HG03060 (cell line): ENCODE results near the gene WNT3A.

Source experiments
- ATAC-seq: cut with Tn5 transposase; IDR thresholded peaks from one replicate; pipeline ENCODE4 v1.9.1; 2021; ENCODE audit warnings: low read depth, moderate number of reproducible peaks; ENCODE audit not compliant: unreplicated experiment

WNT3A gene

GRCh38 chr1:228081578-228082213 lies 74.9 kb downstream of the WNT3A start:
- peak; percentile 5 for ATAC-seq

GRCh38 chr1:228082214-228082917 lies 75.6 kb downstream of the WNT3A start, which contains the start of gene ARF1:
ARF1 (plus strand) TSS chr1:228082708; CDS start chr1:228097115, 14,407 bp downstream.
- peak; percentile 44 for ATAC-seq

GRCh38 chr1:228082918-228083870 lies 76.4 kb downstream of the WNT3A start:
- no peak for ATAC-seq

GRCh38 chr1:228083871-228084278 lies 77.1 kb downstream of the WNT3A start:
- no peak for ATAC-seq

GRCh38 chr1:228084325-228084724 lies 77.5 kb downstream of the WNT3A start:
- ATAC-seq, result no peak

GRCh38 chr1:228084797-228085196 lies 78.0 kb downstream of the WNT3A start:
- ATAC-seq, result no peak

GRCh38 chr1:228085287-228085951 lies 78.6 kb downstream of the WNT3A start:
- no peak for ATAC-seq

- ATAC-seq, result no peak
Observed at GRCh38 chr1:228087771-228088251, 81.0 kb downstream of the WNT3A start.

- ATAC-seq, result no peak
Observed at GRCh38 chr1:228088586-228089498, 82.0 kb downstream of the WNT3A start.

GRCh38 chr1:228089519-228090380 lies 83.0 kb downstream of the WNT3A start:
- no peak for ATAC-seq

GRCh38 chr1:228090613-228091081 lies 83.8 kb downstream of the WNT3A start:
- ATAC-seq, result no peak

GRCh38 chr1:228091084-228091483 lies 84.3 kb downstream of the WNT3A start:
- ATAC-seq, result no peak

GRCh38 chr1:228092342-228093049 lies 85.7 kb downstream of the WNT3A start:
- no peak for ATAC-seq

GRCh38 chr1:228093050-228093906 lies 86.5 kb downstream of the WNT3A start:
- ATAC-seq, result no peak

- ATAC-seq, result no peak
Observed at GRCh38 chr1:228094432-228095016, 87.7 kb downstream of the WNT3A start.

GRCh38 chr1:228095161-228095560 lies 88.4 kb downstream of the WNT3A start:
- no peak for ATAC-seq
